PC-3 (cell line): ENCODE data around the gene SNX13.

ENCODE experiments used
- CTCF ChIP-seq: fragments of 300-600 bp; sonication (generic); conservative IDR thresholded peaks from 2 replicates; pipeline ENCODE4 v1.5.1; 2017; ENCODE audit warnings: antibody characterized with exemption, low read depth, mild to moderate bottlenecking, low read length
- EZH2phosphoT487 ChIP-seq: fragments of 300-600 bp; sonication (generic); IDR thresholded peaks from 2 replicates; pipeline ENCODE4 v1.6.1; 2018; ENCODE audit warnings: mild to moderate bottlenecking, antibody characterized with exemption, low read length, borderline replicate concordance

- TF ChIP-seq CTCF (no peak), EZH2phosphoT487 (no peak)
Observed at GRCh38 chr7:17947620-17948019, 7.3 kb upstream of the SNX13 start.
